GM12891 (cell line): ENCODE results near the gene DENND1A.

Experiments
- PAX5 ChIP-seq: IDR thresholded peaks from 2 replicates; pipeline ENCODE4 v1.6.1; 2011; ENCODE audit warnings: low read length, moderate library complexity, mild to moderate bottlenecking; ENCODE audit not compliant: insufficient read depth, severe bottlenecking
- POLR2A ChIP-seq: IDR thresholded peaks from 2 replicates; pipeline ENCODE4 v1.6.1; 2011; ENCODE audit warnings: low read depth, low read length, control low read depth
- POLR2AphosphoS5 ChIP-seq: IDR thresholded peaks from 2 replicates; pipeline ENCODE4 v1.6.1; 2011; ENCODE audit warnings: low read depth, low read length, control low read depth
- POU2F2 ChIP-seq: IDR thresholded peaks from 2 replicates; pipeline ENCODE4 v1.6.1; 2011; ENCODE audit warnings: low read depth, mild to moderate bottlenecking, control low read depth, low read length, moderate library complexity
- TAF1 ChIP-seq: IDR thresholded peaks from 2 replicates; pipeline ENCODE4 v1.6.1; 2011; ENCODE audit warnings: low read depth, low read length, control low read depth

DNA sequence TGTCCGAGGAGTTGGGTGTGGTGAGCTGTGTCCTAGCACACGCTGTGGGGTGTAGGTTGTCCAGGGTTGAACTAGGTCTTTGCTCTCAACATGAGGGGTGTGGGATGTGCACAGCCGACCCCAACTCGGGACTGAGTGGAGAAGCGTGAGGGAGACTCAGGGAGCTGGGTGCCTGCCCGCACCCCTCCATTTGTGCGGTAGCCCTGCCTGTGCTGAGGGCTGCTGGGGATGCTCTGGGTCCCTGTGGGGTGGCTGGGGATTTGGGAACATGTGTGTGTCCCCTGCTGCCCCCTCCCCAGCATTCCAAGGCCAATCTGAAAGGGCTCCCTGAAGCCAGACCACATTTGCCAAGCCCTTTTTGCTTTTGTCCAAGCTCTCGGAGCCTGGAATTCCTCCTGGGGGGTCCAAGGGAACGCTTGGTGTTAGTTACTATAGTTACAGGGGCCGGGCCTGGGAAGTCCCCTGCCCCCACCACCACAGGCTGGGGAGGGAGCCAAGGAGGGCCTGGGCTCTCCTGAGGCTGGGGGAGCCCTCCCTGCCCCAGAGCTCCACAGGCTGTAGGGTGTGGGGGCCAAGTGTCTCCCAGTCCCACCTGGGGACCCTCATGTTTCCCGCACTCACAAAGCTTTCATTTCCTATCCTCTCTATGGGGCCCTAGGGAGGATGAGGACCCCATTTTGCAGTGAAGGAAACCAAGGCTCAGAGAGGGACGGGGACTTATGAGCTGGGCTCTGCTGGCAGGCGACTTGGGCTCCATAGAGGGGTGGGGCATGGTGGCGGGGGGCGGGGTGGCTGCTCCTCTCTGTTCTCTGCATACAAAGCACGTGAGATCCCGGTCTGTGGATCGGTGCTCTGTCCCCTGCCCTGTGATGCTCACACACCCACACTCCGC lies 572.8 kb downstream of the DENND1A start:
- TF ChIP-seq POLR2AphosphoS5 (no peak), POLR2A (no peak), TAF1 (no peak), POU2F2 (no peak), PAX5 (no peak)
